Measurements from ENCODE around the gene EIF3B. TPM values are rescaled to one million over a fixed set of nuclear protein-coding genes. Genes with fewer than 3 reads are reported as not detected.

The EIF3B gene
- total RNA-seq, 4 donors from 2014 or later, result 105 to 155 (median 128) TPM

DNA sequence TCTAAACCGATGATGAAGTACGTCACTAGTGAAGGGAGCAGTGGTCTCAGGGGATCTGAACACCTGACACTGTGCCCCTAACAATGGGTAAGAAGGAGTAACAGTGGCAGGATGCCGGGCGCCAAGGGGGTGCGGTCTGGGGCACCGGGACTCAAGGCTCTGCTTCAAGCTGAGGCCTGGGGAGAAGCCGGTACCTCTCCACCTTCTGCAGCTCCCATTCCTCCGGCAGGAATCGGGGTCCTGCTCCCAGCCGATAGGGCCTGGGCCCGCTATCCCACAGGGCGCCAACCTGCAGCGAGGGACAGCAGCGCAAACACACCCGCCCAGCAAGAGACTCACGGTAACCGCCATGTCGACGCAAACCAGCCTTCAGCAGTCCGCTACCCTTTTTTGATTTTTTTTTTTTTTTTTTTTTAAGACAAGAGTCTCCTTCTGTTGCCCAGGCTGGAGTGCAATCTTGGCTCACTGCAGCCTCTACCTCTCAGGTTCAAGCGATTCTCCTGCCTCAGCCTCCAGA lies 40.0 kb downstream of the EIF3B start:
- intact Hi-C loops (cut with DNase I), result no loop called here
- DNase-seq (ENCODE audit: extremely low spot score), result no peak
- H3K27me3 ChIP-seq, result no peaks in the 10 kb centered on the region
- H3K4me3 ChIP-seq, result no peak overlapping the region
- H3K36me3 ChIP-seq, result peaks cover 0 to 4% (median 0%) of the 10 kb centered on the region in 4 donors
- H3K27ac ChIP-seq (replicated peaks in 1 of 4), result no peak overlapping the region
- peaks cover 14 to 18% (median 17%) of the 10 kb centered on the region in 4 donors for H3K4me1 ChIP-seq
- no peaks in the 10 kb centered on the region for H3K9me3 ChIP-seq
- WGBS, result 91% methylated on average over 17 of the region's 21 CpGs
- no peak for TF ChIP-seq POLR2AphosphoS5 (IDR thresholded peaks at IDR 0.05)
- TF ChIP-seq, protein P1, sequence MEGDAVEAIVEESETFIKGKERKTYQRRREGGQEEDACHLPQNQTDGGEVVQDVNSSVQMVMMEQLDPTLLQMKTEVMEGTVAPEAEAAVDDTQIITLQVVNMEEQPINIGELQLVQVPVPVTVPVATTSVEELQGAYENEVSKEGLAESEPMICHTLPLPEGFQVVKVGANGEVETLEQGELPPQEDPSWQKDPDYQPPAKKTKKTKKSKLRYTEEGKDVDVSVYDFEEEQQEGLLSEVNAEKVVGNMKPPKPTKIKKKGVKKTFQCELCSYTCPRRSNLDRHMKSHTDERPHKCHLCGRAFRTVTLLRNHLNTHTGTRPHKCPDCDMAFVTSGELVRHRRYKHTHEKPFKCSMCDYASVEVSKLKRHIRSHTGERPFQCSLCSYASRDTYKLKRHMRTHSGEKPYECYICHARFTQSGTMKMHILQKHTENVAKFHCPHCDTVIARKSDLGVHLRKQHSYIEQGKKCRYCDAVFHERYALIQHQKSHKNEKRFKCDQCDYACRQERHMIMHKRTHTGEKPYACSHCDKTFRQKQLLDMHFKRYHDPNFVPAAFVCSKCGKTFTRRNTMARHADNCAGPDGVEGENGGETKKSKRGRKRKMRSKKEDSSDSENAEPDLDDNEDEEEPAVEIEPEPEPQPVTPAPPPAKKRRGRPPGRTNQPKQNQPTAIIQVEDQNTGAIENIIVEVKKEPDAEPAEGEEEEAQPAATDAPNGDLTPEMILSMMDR (IDR thresholded peaks at IDR 0.05), result no peak
- TF ChIP-seq EP300 (IDR thresholded peaks at IDR 0.05), result no peak
- no peak for TF ChIP-seq POLR2A (IDR thresholded peaks at IDR 0.05; ENCODE audit: low read depth)

- WGBS, result 95% methylated on average over 4 of the region's 4 CpGs
- Histone ChIP-seq H3K4me3 (no peak overlapping the region), H3K36me3 (no peaks in the 10 kb centered on the region), H3K27me3 (no peaks in the 10 kb centered on the region), H3K9me3 (no peaks in the 10 kb centered on the region), H3K27ac (replicated peaks in 1 of 4) (no peak overlapping the region), H3K4me1 (peaks cover 26 to 29% (median 27%) of the 10 kb centered on the region in 4 donors)
- TF ChIP-seq POLR2A (IDR thresholded peaks at IDR 0.05; ENCODE audit: low read depth) (no peak), EP300 (IDR thresholded peaks at IDR 0.05) (no peak), POLR2AphosphoS5 (IDR thresholded peaks at IDR 0.05) (no peak)
- TF ChIP-seq, protein P1 (IDR thresholded peaks at IDR 0.05), result no peak
- intact Hi-C loops (cut with DNase I), result no loop called here
- no peak for DNase-seq (ENCODE audit: extremely low spot score)
Measured at GRCh38 chr7:2398506-2398905, 43.9 kb downstream of the EIF3B start.

GRCh38 chr7:2399848-2400587 lies 45.4 kb downstream of the EIF3B start:
- peaks cover 32 to 36% (median 35%) of the 10 kb centered on the region in 4 donors for H3K4me1 ChIP-seq
- peak; percentile 31 to 41 for TF ChIP-seq POLR2AphosphoS5 (IDR thresholded peaks at IDR 0.05)
- TF ChIP-seq, protein P1 (IDR thresholded peaks at IDR 0.05), result no peak
- DNase-seq (ENCODE audit: extremely low spot score), result no peak
- WGBS, result 20% methylated on average over 6 of the region's 6 CpGs
- H3K27ac ChIP-seq (replicated peaks in 1 of 4), result peak overlapping the region; percentile 66 to 84 (median 74)
- no peaks in the 10 kb centered on the region for H3K27me3 ChIP-seq
- H3K4me3 ChIP-seq, result no peak overlapping the region
- no peaks in the 10 kb centered on the region for H3K9me3 ChIP-seq
- intact Hi-C loops (cut with DNase I), result no loop called here
- H3K36me3 ChIP-seq, result no peaks in the 10 kb centered on the region

DNA sequence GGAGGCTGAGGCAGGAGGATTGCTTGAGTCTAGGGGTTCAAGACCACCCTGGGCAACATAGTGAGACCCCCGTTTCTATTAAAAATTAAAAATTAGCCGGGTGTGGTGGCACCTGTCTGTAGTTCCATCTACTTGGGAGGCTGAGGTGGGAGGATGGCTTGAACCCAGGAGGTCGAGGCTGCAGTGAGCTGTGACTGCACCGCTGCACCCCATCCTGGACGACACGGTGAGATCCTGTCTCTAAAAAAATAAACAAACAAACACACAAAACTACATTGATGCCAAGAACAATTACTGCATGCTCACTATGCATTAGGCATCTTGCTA lies 48.0 kb downstream of the EIF3B start:
- Histone ChIP-seq H3K27me3 (no peaks in the 10 kb centered on the region), H3K4me3 (peak overlapping the region; percentile 85 to 99 (median 97)), H3K4me1 (peaks cover 42 to 61% (median 56%) of the 10 kb centered on the region in 4 donors), H3K27ac (replicated peaks in 1 of 4) (peak overlapping the region; percentile 66 to 86 (median 83)), H3K9me3 (no peaks in the 10 kb centered on the region), H3K36me3 (no peaks in the 10 kb centered on the region)
- no peak for TF ChIP-seq POLR2A (IDR thresholded peaks at IDR 0.05; ENCODE audit: low read depth)
- WGBS, result 64% methylated on average over 6 of the region's 6 CpGs
- DNase-seq (ENCODE audit: extremely low spot score), result no peak
- intact Hi-C loops (cut with DNase I), result loop anchor here (1.0 kb wide), 1 partner anchor 46 kb away; no protein-coding TSS in a partner anchor

DNA sequence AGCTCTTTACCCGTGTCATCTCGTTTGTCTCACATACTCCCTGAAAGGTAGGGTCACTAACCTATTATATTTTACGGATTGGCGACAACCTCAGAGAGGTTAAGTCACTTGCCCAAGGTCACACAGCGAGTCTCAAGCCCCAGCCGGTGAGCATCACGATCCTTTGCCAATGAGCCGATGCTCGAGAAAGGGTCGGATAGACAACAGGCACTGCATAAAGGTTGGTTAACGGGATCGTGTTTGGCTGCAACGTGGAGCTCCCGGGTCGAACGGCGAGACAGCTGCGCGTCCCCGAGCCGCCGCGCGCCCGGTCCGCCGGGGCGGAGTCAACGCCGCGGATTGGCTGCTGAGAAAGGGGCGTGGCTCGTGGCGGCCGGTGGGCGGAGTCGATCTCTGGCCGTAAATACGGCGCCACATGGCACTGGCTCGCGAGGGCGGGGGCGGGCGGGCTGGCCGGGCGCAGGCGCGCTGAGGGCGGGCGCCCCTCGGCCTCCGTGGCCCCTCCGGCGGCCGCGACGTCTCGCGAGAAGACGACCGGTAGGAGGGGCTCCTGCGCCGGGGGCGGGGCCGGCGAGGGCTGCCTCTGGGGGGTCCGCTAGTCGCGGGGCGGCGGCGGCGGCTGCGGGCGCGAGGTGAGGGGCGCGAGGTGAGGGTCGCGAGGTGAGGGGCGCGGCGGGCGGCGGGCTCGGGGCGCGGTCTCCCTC lies 48.5 kb downstream of the EIF3B start, which contains the start of gene CHST12:
Gene CHST12 (plus strand): TSS at position 598 of the 704 bp plus-strand sequence. CDS start 29,029 bp downstream, outside the sequence.
- peak; percentile 98 for DNase-seq (ENCODE audit: extremely low spot score)
- intact Hi-C loops (cut with DNase I), result loop anchor here (1.0 kb wide), 1 partner anchor 47 kb away; no protein-coding TSS in a partner anchor
- H3K9me3 ChIP-seq, result no peaks in the 10 kb centered on the region
- H3K4me1 ChIP-seq, result peaks cover 46 to 65% (median 59%) of the 10 kb centered on the region in 4 donors
- TF ChIP-seq EP300 (IDR thresholded peaks at IDR 0.05), result no peak
- TF ChIP-seq, protein P1 (IDR thresholded peaks at IDR 0.05), result no peak
- TF ChIP-seq POLR2A (IDR thresholded peaks at IDR 0.05; ENCODE audit: low read depth), result no peak
- peak; percentile 58 to 79 for TF ChIP-seq POLR2AphosphoS5 (IDR thresholded peaks at IDR 0.05)
- 6% methylated on average over 16 of the region's 89 CpGs for whole genome bisulfite sequencing
- no peaks in the 10 kb centered on the region for H3K36me3 ChIP-seq
- H3K4me3 ChIP-seq, result peak within 1 kb of the TSS; percentile 85 to 99 (median 97)
- no peaks in the 10 kb centered on the region for H3K27me3 ChIP-seq
- H3K27ac ChIP-seq (replicated peaks in 1 of 4), result peak within 1 kb of the TSS; percentile 81 to 86 (median 84)
